Subcutaneous adipose tissue (tissue), 4 donors: ENCODE results near the gene CPN2. TPM values are rescaled to one million over a fixed set of nuclear protein-coding genes. Genes with fewer than 3 reads are reported as not detected.

Experiments used
- CTCF ChIP-seq: fragments of 450-650 bp; IDR thresholded peaks from one replicate; pipeline ENCODE4 v1.5.1; 2016; ENCODE audit warnings: low read depth, mild to moderate bottlenecking, control low read depth, antibody characterized with exemption, moderate library complexity
- total RNA-seq, 4 donors: library from RNA; depleted of rRNA; stranded (reverse); fragments of >200 nt; gene quantifications; one replicate each; pipeline ENCODE4 v1.1.0, GENCODE V29; 2016

The CPN2 gene
- total RNA-seq, 4 donors from 2014 or later, result 0.38 to 0.44 TPM; not detected in 2

- no peak for TF ChIP-seq CTCF
These were observed 23.8 kb upstream of the CPN2 start for GRCh38 chr3:194374935-194375334.

- no peak for TF ChIP-seq CTCF
These were observed 22.8 kb upstream of the CPN2 start for GRCh38 chr3:194373899-194374298.

GRCh38 chr3:194373028-194373427 lies 21.9 kb upstream of the CPN2 start:
- no peak for TF ChIP-seq CTCF

GRCh38 chr3:194370753-194371152 lies 19.6 kb upstream of the CPN2 start:
- no peak for TF ChIP-seq CTCF

- TF ChIP-seq CTCF, result no peak
These were observed 18.6 kb upstream of the CPN2 start, which contains the start of gene LRRC15 for GRCh38 chr3:194369522-194370279. TSS of gene LRRC15 (minus strand) at chr3:194369743. CDS start at chr3:194361043, 8,700 bp downstream.

- no peak for TF ChIP-seq CTCF
These were observed 17.8 kb upstream of the CPN2 start for GRCh38 chr3:194368918-194369317.

- no peak for TF ChIP-seq CTCF
These were observed 17.1 kb upstream of the CPN2 start for GRCh38 chr3:194367992-194368841.
